Neural progenitor cell (in vitro differentiated cells): ENCODE measurements around the gene CPSF7. TPM values are rescaled to one million over a fixed set of nuclear protein-coding genes. Genes with fewer than 3 reads are reported as not detected.

Experiments
- DNase-seq: peaks from one replicate; pipeline ENCODE4 v3.0.0-alpha.2; 2016; ENCODE audit warnings: low spot score
- H2AFZ ChIP-seq: fragments of 200-600 bp; sonication (generic); replicated peaks from 2 replicates; pipeline ENCODE4 v1.6.1; 2016; ENCODE audit warnings: antibody characterized with exemption
- H3F3A ChIP-seq: fragments of 200-600 bp; sonication (generic); 2 replicates; pipeline ENCODE4 v1.6.1; 2016; ENCODE audit warnings: antibody characterized with exemption, low read depth
- H3K27ac ChIP-seq: fragments of 200-600 bp; sonication (generic); 2 replicates; pipeline ENCODE4 v1.5.1; 2016; ENCODE audit warnings: mild to moderate bottlenecking
- H3K27me3 ChIP-seq: fragments of 200-600 bp; sonication (generic); 2 replicates; pipeline ENCODE4 v1.6.1; 2016; ENCODE audit warnings: mild to moderate bottlenecking, moderate library complexity
- H3K36me3 ChIP-seq: fragments of 200-600 bp; sonication (generic); 2 replicates; pipeline ENCODE4 v1.5.1; 2016
- H3K4me1 ChIP-seq: fragments of 200-600 bp; sonication (generic); 2 replicates; pipeline ENCODE4 v1.6.1; 2016; ENCODE audit warnings: mixed run types
- H3K4me2 ChIP-seq: fragments of 200-600 bp; sonication (generic); 2 replicates; pipeline ENCODE4 v1.6.1; 2016
- H3K4me3 ChIP-seq: fragments of 200-600 bp; sonication (generic); 2 replicates; pipeline ENCODE4 v1.5.1; 2016
- H3K79me2 ChIP-seq: fragments of 200-600 bp; sonication (generic); 2 replicates; pipeline ENCODE4 v1.6.1; 2016; ENCODE audit warnings: low read depth
- H3K9ac ChIP-seq: fragments of 200-600 bp; sonication (generic); 2 replicates; pipeline ENCODE4 v1.6.1; 2016
- H3K9me3 ChIP-seq: fragments of 200-600 bp; sonication (generic); 2 replicates; pipeline ENCODE4 v1.5.1; 2016; ENCODE audit warnings: low read depth
- H4K20me1 ChIP-seq: fragments of 200-600 bp; sonication (generic); 2 replicates; pipeline ENCODE4 v1.6.1; 2016; ENCODE audit warnings: low read depth
- H3K27ac Mint-ChIP-seq: 3 replicates; pipeline ENCODE4 v1.8.0; 2021; ENCODE audit warnings: mixed read lengths
- H3K27me3 Mint-ChIP-seq: 2 replicates; pipeline ENCODE4 v1.8.0; 2022; ENCODE audit warnings: low read depth, mild to moderate bottlenecking, inconsistent platforms, moderate library complexity, mixed read lengths; ENCODE audit not compliant: insufficient read depth
- H3K36me3 Mint-ChIP-seq: 3 replicates; pipeline ENCODE4 v1.8.0; 2021; ENCODE audit warnings: mixed read lengths
- H3K4me1 Mint-ChIP-seq: 3 replicates; pipeline ENCODE4 v1.8.0; 2021; ENCODE audit warnings: mixed read lengths
- H3K4me3 Mint-ChIP-seq: 3 replicates; pipeline ENCODE4 v1.8.0; 2021; ENCODE audit warnings: mild to moderate bottlenecking, moderate library complexity, mixed read lengths
- H3K9me3 Mint-ChIP-seq: 3 replicates; pipeline ENCODE4 v1.8.0; 2020; ENCODE audit warnings: mixed read lengths
- CTCF ChIP-seq: fragments of 200-600 bp; sonication (generic); IDR thresholded peaks from 2 replicates; pipeline ENCODE4 v1.5.1; 2017; ENCODE audit warnings: antibody characterized with exemption, mild to moderate bottlenecking
- EZH2 ChIP-seq: fragments of 200-600 bp; sonication (generic); IDR thresholded peaks from 2 replicates; pipeline ENCODE4 v1.6.1; 2017; ENCODE audit warnings: antibody characterized with exemption, mild to moderate bottlenecking, moderate library complexity
- EZH2phosphoT487 ChIP-seq: fragments of 200-600 bp; sonication (generic); IDR thresholded peaks from 2 replicates; pipeline ENCODE4 v1.6.1; 2017; ENCODE audit warnings: antibody characterized with exemption
- total RNA-seq: library from RNA; depleted of rRNA; stranded (reverse); fragments of >200 nt; gene quantifications from 2 replicates; pipeline ENCODE4 v1.2.3, GENCODE V29; 2015; ENCODE audit warnings: low replicate concordance

Gene CPSF7
- total RNA-seq, 1 donor from 2014 or later: 60.7 TPM

GRCh38 chr11:61411589-61411988, 18.2 kb downstream of the CPSF7 start:
- Histone ChIP-seq H3K4me1 (no peaks in the 10 kb centered on the region), H2AFZ (no peak overlapping the region), H4K20me1 (peaks cover 10% of the 10 kb centered on the region), H3K9ac (no peak overlapping the region), H3K9me3 (no peaks in the 10 kb centered on the region), H3K27ac (no peak overlapping the region), H3K36me3 (peaks cover 38% of the 10 kb centered on the region), H3K27me3 (no peaks in the 10 kb centered on the region), H3K4me3 (no peak overlapping the region), H3K4me2 (no peak overlapping the region), H3F3A (peaks cover 11% of the 10 kb centered on the region), H3K79me2 (peaks cover 7% of the 10 kb centered on the region)
- DNase-seq: no peak
- H3K27me3 Mint-ChIP-seq: peaks cover 3% of the 10 kb centered on the region
- H3K9me3 Mint-ChIP-seq: no peaks in the 10 kb centered on the region
- H3K27ac Mint-ChIP-seq: no peak overlapping the region
- no peak for TF ChIP-seq EZH2
- no peak for TF ChIP-seq EZH2phosphoT487
- TF ChIP-seq CTCF: no peak
- no peaks in the 10 kb centered on the region for H3K4me1 Mint-ChIP-seq
- H3K36me3 Mint-ChIP-seq: peaks cover 41% of the 10 kb centered on the region
- no peak overlapping the region for H3K4me3 Mint-ChIP-seq

GRCh38 chr11:61406991-61407728, 22.6 kb downstream of the CPSF7 start:
- Histone ChIP-seq H3K9ac (no peak overlapping the region), H4K20me1 (peaks cover 7% of the 10 kb centered on the region), H3F3A (peaks cover 40% of the 10 kb centered on the region), H3K27me3 (no peaks in the 10 kb centered on the region), H3K27ac (no peak overlapping the region), H3K9me3 (no peaks in the 10 kb centered on the region), H2AFZ (no peak overlapping the region), H3K36me3 (peaks cover 20% of the 10 kb centered on the region), H3K4me1 (no peaks in the 10 kb centered on the region), H3K79me2 (no peaks in the 10 kb centered on the region), H3K4me3 (no peak overlapping the region), H3K4me2 (no peak overlapping the region)
- Mint-ChIP-seq H3K27me3 (peaks cover 3% of the 10 kb centered on the region), H3K27ac (no peak overlapping the region), H3K9me3 (no peaks in the 10 kb centered on the region), H3K36me3 (peaks cover 37% of the 10 kb centered on the region), H3K4me1 (no peaks in the 10 kb centered on the region), H3K4me3 (no peak overlapping the region)
- no peak for DNase-seq
- TF ChIP-seq EZH2phosphoT487 (no peak), EZH2 (no peak), CTCF (no peak)

GRCh38 chr11:61406067-61406466, 23.7 kb downstream of the CPSF7 start:
- H3K27ac ChIP-seq: no peak overlapping the region

More at GRCh38 chr11:61406067-61406466, 23.7 kb downstream of the CPSF7 start:
- Mint-ChIP-seq H3K27ac (no peak overlapping the region), H3K36me3 (peaks cover 28% of the 10 kb centered on the region), H3K4me1 (no peaks in the 10 kb centered on the region), H3K4me3 (no peak overlapping the region), H3K27me3 (peaks cover 3% of the 10 kb centered on the region), H3K9me3 (no peaks in the 10 kb centered on the region)
- H3K9me3 ChIP-seq: no peaks in the 10 kb centered on the region
- no peak for TF ChIP-seq CTCF
- TF ChIP-seq EZH2: no peak
- no peak for TF ChIP-seq EZH2phosphoT487
- no peak overlapping the region for H2AFZ ChIP-seq
- peaks cover 13% of the 10 kb centered on the region for H4K20me1 ChIP-seq
- H3K27me3 ChIP-seq: no peaks in the 10 kb centered on the region
- H3K36me3 ChIP-seq: peaks cover 13% of the 10 kb centered on the region
- no peak overlapping the region for H3K4me2 ChIP-seq
- DNase-seq: no peak
- H3K79me2 ChIP-seq: no peaks in the 10 kb centered on the region
- H3K4me1 ChIP-seq: no peaks in the 10 kb centered on the region
- peaks cover 42% of the 10 kb centered on the region for H3F3A ChIP-seq
- H3K4me3 ChIP-seq: no peak overlapping the region
- no peak overlapping the region for H3K9ac ChIP-seq
